HPDE6-E6E7 (cell line): ENCODE data around the gene ASB10.

Source experiments
- DNase-seq: peaks from one replicate; pipeline ENCODE4 v3.0.0; 2011; ENCODE audit warnings: missing footprints; ENCODE audit errors: extremely low spot score

ASB10 gene, protein sequence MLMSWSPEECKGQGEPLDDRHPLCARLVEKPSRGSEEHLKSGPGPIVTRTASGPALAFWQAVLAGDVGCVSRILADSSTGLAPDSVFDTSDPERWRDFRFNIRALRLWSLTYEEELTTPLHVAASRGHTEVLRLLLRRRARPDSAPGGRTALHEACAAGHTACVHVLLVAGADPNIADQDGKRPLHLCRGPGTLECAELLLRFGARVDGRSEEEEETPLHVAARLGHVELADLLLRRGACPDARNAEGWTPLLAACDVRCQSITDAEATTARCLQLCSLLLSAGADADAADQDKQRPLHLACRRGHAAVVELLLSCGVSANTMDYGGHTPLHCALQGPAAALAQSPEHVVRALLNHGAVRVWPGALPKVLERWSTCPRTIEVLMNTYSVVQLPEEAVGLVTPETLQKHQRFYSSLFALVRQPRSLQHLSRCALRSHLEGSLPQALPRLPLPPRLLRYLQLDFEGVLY

DNA sequence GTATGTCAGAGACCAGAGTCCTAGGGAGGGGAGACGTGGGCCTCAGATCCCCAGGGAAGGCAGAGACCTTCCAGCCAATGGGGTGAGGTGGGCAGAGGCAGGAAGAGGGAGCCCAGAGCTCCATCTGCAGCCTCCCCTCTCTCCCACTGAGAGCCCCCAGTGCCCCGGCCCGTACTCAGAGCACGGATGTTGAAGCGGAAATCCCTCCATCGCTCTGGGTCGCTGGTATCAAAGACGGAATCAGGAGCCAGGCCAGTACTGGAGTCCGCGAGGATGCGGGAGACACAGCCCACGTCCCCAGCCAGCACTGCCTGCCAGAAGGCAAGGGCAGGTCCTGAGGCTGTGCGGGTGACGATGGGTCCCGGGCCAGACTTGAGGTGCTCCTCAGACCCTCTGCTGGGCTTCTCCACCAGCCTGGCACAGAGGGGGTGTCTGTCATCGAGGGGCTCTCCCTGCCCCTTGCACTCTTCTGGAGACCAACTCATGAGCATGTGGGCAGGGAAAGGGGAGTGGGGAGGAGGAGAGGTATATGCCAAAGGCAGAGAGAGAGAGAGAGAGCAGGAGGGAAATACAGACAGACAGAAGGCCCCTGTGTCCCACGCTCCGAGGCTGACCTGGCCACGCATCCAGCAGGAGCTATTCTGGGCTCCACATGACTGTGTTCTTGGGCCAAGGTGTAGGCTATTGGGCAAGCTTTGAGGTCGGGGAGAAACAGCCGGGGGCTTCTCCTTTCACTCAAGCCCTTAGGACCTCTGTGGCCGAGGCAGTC, at the start of gene ASB10:
Gene ASB10, minus strand, starts transcription at position 611 of the 769 bp plus-strand sequence. Its CDS starts 120 bp downstream, at position 491.
- no peak for DNase-seq

DNA sequence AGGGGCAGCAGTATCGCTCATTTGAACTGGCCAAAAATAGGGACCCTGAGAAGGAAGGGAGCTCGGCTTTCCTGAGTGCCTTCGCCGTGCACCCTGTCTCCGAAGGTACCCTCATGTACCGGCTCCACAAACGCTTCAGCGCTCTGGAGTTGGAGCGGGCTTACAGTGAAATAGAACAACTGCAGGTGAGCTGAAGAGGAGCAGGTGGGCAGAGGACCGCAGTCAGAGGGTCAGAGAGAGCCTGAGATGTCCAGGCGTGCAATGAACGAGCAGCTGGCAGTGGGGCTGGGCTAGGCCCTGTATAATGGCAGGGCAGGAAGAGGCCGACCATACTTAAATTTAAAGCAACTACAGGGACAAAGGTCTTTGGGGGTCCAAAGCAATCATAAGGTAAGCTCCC, 49.4 kb upstream of the ASB10 start:
- no peak for DNase-seq

DNA sequence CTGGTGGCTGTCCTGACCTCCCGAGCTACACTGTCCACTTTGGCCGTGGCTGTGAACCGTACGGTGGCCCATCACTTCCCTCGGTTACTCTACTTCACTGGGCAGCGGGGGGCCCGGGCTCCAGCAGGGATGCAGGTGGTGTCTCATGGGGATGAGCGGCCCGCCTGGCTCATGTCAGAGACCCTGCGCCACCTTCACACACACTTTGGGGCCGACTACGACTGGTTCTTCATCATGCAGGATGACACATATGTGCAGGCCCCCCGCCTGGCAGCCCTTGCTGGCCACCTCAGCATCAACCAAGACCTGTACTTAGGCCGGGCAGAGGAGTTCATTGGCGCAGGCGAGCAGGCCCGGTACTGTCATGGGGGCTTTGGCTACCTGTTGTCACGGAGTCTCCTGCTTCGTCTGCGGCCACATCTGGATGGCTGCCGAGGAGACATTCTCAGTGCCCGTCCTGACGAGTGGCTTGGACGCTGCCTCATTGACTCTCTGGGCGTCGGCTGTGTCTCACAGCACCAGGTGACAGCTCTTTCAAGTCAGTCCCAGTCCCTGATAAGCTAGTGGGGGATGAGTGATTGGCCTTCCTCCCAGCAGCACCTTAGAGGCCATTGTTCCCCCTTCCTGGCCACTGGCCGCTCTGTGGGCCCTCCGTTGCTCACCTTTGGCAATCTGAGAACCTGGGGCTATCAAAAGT, 48.2 kb upstream of the ASB10 start:
- no peak for DNase-seq

DNA sequence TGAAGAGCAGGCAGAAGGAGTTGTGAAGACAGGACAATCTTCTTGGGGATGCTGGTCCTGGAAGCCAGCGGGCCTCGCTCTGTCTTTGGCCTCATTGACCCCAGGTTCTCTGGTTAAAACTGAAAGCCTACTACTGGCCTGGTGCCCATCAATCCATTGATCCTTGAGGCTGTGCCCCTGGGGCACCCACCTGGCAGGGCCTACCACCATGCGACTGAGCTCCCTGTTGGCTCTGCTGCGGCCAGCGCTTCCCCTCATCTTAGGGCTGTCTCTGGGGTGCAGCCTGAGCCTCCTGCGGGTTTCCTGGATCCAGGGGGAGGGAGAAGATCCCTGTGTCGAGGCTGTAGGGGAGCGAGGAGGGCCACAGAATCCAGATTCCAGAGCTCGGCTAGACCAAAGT, 46.8 kb upstream of the ASB10 start:
- no peak for DNase-seq

DNA sequence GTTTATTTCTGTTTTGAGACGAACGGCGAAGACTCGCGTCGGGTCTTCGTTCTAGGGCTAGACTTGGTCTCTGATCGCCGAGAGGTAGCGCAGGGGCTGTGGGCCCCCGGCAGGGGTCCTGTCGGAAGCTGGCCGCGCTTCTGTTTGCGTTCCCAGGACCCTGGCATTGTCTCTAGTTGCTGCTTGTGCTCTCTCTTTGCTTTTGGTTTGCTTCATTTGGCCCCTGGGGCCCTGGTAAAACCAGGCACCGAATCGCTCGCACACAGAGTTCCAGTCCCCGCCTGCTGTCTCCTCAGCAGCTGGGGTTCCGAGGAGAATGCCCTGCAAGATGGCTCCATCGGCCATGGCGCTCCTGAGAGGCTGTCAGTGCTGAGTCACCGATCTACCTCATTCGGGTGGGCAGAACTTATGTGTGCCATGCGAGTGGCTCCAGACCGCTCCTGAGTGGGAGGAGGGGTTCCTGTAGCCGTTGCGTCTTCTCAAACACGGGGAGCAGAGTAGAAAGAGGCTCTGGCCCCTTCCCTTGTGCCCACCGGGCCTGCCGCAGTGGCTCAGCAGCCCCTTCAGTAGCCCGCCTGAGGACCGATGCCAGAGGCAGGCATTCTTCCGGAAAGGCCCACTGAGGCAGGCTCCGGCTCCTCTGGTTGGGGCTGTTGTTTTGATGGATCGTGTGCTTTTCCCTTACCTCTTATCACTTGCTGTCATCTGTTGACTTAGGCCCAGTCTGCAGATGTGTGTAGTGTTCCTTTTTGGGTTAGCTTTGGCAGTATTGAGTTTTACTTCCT, 46.1 kb upstream of the ASB10 start:
- DNase-seq = peak; percentile 78

DNA sequence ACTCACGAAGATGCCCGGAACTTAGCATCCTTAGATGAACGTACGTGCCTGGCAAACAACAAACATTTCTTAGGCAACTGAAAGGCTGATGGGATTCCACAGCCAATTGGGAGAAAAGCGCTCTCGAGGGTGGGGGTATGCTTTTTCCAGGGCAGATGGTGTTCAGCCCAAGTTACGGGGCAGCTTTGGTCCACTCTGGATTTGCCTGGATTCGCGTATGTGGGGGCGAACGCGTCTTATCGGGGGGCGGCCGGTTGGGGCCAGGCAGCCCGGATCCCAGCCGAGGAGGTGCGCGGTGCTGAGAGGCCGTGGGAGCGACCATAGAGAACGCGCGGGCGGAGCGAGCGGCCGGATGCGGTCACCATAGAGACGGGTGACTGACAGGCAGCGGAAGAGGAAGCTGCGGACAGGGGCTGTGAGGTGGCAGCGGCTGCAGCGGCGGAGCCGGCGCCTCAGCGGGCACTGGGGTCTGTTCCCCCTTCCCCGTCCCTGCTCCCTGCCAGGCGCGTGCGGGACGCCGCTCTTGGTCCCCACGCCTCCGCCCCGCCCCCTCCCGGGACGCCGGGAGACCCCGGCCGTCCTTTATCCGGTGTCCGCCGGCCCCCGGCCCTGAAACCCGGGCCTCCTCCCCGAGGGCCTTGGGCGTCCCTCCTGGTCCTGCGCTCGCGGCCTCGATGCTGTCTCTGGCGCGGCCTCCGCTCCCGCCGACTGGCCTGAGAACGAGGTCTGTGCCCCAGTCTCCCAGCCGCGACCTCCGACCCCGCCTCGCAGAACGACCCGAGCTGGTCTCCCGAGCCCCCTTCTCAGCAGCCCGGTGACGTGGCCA, 45.3 kb upstream of the ASB10 start, which contains the start of gene CHPF2:
Gene CHPF2, plus strand, starts transcription at position 393 of the 826 bp plus-strand sequence. CDS start 1,529 bp downstream, outside the sequence.
- DNase-seq = peak; percentile 95

DNA sequence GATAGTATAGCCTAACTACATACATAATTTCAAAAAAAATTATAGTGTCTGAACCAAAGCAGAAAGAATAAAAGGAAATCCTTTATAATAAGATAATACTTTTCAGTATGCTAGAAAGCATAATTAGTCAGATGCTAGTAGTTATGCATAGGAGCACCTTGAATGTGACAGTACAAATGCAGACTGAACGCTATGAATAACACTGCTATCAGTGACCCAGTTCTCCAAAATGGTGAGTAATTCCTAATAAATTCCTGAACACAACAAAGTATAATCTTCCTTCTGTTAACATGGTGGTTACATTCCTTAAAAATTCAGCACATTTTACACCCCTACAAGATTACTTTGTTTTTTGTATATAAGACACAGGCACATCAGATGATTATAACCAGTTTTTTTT, 44.0 kb upstream of the ASB10 start:
- DNase-seq = no peak

DNA sequence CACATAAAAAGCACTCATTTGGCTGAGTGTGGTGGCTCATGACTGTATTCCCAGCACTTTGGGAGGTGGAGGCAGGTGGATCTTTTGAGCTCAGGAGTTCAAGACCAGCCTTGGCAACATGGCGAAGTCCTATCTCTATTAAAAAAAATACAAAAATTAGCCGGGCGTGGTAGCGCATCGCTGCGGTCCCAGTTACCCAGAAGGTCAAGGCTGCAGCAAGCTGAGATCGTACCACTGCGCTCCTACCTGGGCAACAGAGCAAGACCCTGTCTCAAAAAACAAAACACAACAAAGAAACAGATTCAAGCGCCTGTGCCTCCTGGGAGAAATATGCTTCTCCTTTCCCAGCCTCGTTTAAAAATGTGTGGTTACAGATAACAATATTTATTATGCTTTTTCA, 42.2 kb upstream of the ASB10 start:
- no peak for DNase-seq

DNA sequence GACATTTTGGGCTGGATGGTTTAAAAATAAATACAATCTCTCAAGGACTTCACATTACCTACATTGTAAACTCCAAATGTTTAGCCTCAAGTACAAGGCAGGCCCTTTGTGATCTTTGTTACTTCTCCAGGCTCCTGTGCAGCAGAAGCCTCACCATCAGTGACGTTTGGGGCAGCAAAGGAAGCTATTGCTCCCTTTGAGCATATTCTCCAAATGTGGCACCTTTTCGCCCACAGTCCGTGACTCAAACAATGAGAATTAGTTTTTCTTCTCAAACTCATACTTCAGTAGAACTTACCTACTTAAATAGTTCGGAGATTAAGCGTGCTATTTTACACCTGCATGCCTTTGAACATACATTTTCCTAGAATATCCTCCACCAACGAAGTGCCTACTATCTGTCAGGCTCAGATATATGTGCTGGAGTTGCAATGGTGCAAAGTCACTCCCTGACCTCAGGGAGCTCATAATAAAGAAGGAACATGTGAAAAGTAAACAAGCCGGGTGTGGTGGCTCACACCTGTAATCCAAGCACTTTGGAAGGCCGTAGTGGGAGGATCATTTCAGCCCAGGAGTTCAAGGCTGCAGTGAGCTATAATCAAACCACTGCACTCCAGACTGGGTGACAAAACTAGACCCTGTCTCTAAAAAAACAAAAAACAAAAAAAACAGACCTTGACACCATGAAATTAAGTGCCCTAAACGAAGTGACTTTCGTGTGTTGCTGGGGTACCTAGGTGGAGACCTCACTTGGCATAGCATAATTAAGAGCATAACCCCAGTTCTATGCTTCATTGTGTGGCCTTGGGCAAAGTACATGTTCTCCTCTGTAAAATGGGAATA, 41.2 kb upstream of the ASB10 start:
- DNase-seq = no peak

DNA sequence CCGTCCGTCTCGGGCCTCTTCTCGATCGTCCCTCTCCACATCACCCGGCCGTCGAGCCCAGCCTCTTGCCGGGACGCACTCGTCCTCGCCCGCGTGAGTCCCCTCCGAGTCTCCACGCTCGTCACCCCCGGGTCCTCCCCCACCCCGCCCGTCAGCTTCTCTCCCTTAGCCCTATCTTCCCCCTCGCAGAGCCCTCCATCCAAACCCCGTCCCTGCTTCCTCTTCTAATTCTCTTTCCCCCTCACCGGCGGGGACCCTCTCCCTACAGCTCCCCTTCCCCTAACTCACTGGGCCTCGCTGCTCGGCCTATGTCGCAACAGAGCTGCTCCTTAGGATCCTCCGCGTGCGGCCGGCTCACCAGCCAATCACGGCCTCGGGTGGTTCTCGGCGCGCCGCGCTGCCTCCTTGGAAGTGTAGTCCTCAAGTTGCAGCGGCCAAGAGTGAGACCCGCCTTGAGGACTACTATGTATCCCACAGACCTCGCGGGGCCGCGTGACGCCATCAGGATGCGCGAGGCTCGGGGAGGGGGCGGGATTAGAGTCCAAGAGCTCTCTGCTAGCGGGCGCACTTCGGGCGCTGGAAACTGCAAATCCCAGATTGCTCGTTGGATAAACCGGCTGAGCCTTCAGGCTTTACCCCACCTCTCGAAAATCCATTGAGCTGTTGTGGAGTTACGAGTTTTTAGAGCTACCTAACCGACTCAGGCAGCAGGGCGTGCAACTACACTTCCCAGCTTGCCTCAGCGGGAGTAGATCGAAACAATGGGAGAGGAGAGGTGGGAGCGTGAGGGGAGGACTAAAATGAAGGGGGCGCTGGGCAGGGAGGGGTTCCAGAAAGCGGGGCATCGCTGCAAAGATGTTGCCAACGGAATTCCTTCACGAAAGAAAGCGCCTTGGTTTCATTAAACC, 40.1 kb upstream of the ASB10 start, which contains the start of gene ABCF2:
Gene ABCF2, minus strand, starts transcription at position 331 of the 908 bp plus-strand sequence. CDS start 747 bp downstream, outside the sequence.
- peak; percentile 98 for DNase-seq

DNA sequence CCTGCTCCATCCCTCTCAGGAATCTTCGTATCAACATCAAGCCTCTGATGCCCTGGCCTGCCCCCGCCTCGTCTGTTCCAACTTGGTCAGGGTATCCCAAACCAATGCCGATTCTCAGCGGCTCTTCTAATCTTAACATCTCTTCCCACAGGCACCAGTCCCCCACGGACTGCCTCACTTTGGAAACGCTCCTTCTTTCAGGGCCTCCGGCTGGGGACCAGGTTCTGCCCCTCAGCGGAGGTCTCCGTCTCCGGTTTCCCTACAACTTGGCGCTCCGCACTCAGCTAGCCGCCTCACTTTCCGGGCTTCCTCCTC, 39.5 kb upstream of the ASB10 start:
- DNase-seq = no peak

DNA sequence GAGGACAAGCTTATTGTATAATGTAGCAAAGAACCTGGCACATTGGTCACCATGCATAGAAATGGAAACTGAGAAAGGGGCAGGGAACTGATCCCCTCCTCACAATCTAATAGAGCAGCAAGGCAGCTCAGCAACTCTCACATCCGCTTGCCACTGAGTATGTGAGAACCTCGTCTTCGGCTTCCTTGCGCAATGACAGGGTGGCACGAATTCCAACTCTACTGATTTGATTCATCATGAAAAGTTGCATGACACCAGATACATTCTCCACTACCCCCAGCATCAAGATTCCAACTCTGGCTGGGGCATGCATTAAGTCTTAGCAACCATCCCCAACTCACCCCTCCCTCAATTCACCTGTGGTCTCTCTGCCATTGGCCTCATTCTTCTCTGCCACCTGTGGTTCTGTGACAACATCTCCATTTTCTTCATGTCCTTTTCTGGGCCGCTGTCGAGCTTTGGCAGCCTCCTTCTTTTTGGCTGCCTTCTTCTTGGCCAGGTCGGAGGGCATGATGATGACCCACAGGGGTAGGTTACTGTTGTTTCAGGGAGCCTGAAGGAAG, 39.0 kb upstream of the ASB10 start:
- DNase-seq = no peak

DNA sequence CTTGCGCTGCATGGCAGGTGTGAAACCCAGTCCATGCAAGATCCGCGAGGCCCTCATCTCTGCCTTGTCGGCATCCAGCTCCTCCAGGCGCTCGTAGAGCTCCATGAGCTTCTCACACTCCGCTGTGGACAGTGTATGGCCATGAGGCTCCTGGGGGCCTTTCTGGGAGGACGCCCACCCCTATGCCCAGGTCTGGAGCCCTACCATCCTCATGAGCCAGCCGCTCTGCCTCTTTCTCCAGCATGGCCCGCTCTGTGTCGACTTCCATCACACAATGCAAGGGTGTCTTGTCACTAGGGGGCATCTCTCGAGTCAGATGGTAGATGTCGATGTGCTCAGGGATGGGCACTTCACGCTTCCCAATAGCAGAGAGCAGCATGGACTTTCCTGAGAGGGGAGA, 36.7 kb upstream of the ASB10 start:
- no peak for DNase-seq

DNA sequence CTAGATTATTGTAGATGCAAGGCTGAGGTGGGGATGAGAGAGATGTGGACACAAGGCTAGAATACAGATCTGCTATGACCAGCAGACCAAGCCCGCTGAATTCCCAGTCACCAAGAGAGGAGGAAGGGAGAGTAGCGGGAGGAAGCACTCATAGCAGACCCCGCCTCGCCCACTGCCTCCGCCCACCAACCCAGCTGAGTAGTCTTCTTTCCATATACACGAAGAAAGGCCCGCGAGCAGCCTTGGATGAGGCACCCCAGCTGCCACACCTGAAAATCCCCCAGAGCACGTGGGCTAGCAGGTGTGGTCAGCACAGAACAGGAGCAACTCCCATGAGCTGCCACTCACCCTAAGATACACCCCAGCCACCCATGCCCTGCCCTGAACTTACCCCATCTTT, 31.1 kb upstream of the ASB10 start:
- DNase-seq = no peak

DNA sequence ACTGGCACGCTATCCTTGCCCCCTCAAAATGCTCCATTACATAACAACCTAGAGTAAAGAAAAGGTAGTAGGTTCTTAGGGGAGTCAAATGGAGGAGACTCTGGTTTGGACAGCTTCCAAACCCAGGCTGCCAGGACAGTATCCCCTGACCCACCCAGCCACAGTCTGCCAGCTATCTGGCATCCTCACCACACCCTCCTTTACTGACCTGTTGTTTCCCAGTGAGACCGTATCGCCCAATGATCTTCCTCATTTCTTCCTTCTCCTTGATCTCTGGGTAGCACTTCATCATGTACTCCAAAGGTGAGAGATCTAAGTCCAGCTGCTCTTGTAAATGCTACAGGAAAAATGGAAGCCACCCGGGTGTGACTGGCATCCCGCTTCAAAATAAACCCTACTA, 28.3 kb upstream of the ASB10 start:
- DNase-seq = no peak

DNA sequence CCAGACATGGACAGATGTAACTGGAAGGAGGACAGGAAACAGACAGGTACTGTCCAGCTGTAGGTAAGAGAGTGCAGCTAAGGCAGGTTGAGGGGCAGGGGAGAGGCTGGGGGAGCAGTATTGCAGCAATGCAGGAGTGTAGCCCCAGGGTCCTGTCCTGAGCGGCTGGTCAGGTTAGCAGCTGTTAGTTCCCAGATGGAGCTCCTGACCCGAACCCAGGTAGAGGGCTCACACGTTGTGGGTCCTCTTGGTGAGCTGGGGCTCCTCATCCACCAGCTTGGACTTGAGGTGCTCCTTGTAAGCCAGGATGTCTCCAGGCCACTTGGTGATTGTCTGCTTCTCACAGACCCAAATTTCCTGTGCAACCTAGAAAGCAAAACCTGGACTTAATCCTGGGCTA, 26.8 kb upstream of the ASB10 start:
- no peak for DNase-seq

DNA sequence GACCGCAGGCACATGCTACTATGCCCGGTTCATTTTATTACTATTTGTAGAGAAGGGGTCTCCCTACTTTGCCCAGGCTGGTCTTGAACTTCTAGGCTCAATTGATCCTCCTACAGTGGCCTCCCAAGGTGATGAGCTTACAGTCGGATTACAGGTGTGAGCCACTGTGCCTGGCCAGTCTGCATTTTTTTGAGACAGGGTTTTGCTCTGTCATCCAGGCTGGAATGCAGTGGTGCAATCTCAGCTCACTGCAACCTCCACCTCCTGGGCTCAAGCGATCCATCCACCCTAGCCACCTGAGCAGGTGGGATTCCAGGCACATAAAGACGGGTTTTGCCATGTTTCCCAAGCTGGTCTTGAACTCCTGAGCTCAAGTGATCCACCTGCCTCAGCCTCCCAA, 25.6 kb upstream of the ASB10 start:
- DNase-seq = no peak

DNA sequence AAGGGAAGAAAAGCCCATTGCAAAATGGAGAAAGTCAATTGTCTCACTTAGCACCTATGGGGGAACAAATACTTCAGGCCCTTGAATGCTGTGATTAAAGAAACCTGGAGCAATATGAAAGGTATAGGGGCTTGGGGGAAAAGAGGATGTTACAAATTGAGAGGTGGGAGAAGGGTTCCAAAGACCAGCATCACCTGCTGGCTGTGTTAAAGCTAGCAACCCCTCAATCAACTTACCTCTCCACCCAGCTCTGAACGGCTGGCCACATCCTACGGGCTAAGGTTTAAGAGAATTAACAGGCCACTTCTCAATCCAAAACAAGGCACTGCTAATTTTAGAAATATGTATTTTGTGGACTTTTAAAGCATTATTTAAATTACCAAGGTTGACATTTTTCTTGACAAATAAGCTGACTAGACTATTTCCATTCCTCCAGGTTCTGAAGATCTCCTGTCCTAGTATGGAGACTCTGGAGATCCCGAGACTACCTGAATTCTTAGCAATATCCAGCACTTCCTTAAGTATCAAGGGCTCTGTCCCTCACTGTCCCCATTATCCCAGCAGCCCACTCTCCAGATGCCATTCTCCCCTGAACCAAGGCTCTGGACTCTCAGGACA, 24.2 kb upstream of the ASB10 start:
- DNase-seq = no peak
